GM18870 (cell line): ENCODE measurements around the gene PRODH2.
A peak's percentile ranks its signal among the peaks of the same experiment; 100 is the strongest.

Experiments used
- ATAC-seq: cut with Tn5 transposase; IDR thresholded peaks from one replicate; pipeline ENCODE4 v1.9.1; 2021; ENCODE audit warnings: moderate library complexity; ENCODE audit not compliant: unreplicated experiment

Gene PRODH2

GRCh38 chr19:35759697-35760096, 52.9 kb downstream of the PRODH2 start:
- no peak for ATAC-seq

GRCh38 chr19:35757749-35758608, 54.7 kb downstream of the PRODH2 start, which contains the start of gene PROSER3:
Gene PROSER3, plus strand, starts transcription at chr19:35758176. Its CDS starts 40 bp downstream, at chr19:35758216.
- peak; percentile 95 for ATAC-seq

- ATAC-seq: peak; percentile 2
Observed at GRCh38 chr19:35757231-35757748, 55.4 kb downstream of the PRODH2 start.

- no peak for ATAC-seq
Observed at GRCh38 chr19:35756377-35757230, 56.0 kb downstream of the PRODH2 start, which contains the start of gene HSPB6. Gene HSPB6, minus strand, starts transcription at chr19:35757029. Its CDS starts 21 bp downstream, at chr19:35757008.

GRCh38 chr19:35755550-35756376, 56.9 kb downstream of the PRODH2 start:
- ATAC-seq: no peak

- ATAC-seq: no peak
Observed at GRCh38 chr19:35755131-35755549, 57.5 kb downstream of the PRODH2 start.

GRCh38 chr19:35754370-35755130, 58.1 kb downstream of the PRODH2 start:
- no peak for ATAC-seq

GRCh38 chr19:35753634-35754369, 58.8 kb downstream of the PRODH2 start:
- no peak for ATAC-seq

GRCh38 chr19:35752746-35753350, 59.8 kb downstream of the PRODH2 start:
- no peak for ATAC-seq

GRCh38 chr19:35751839-35752745, 60.6 kb downstream of the PRODH2 start:
- ATAC-seq: no peak

- no peak for ATAC-seq
Observed at GRCh38 chr19:35750167-35750566, 62.5 kb downstream of the PRODH2 start.
